ENCODE measurements around the gene DPEP3.

GRCh38 chr16:68015681-68016080 lies 35.4 kb upstream of the DPEP3 start, which contains the start of gene DPEP2NB:
- TF ChIP-seq CTCF (IDR thresholded peaks at IDR 0.05) (no peak), EZH2 (IDR thresholded peaks at IDR 0.05; ENCODE audit: borderline replicate concordance, insufficient read depth, low read depth, low read length, poor library complexity, severe bottlenecking) (no peak)
